Psoas muscle (tissue), 8 donors: ENCODE measurements around the gene ALAD. TPM values are rescaled to one million over a fixed set of nuclear protein-coding genes. Genes with fewer than 3 reads are reported as not detected.

Experiments
- ATAC-seq, 4 donors: fragments of 200-7000 bp; cut with Tn5 transposase; one replicate each; pipeline ENCODE4 v1.9.1; 2020; ENCODE audit warnings: moderate library complexity in 3 of 4, mild to moderate bottlenecking in 2 of 4
- DNase-seq, 2 donors: peaks; one replicate each; pipeline ENCODE4 v3.0.0-alpha.2; 2020
- H3K27ac ChIP-seq: fragments of 200-600 bp; one replicate; pipeline ENCODE4 v1.8.0; 2022
- H3K27me3 ChIP-seq, 3 donors: fragments of 200-600 bp in 1 of 3; one replicate each; pipeline versions ENCODE4 v1.6.1 to v1.8.0; 2013 to 2022; ENCODE audit warnings: low read length in 2 of 3, mild to moderate bottlenecking in 2 of 3, moderate library complexity in 1 of 3; ENCODE audit not compliant: insufficient read depth in 3 of 3
- H3K36me3 ChIP-seq, 2 donors: fragments of 200-600 bp in 1 of 2; one replicate each; pipeline versions ENCODE4 v1.6.1 to v1.8.0; 2013 to 2022; ENCODE audit warnings: low read depth in 1 of 2, mild to moderate bottlenecking in 1 of 2, moderate library complexity in 1 of 2; ENCODE audit not compliant: insufficient read depth in 1 of 2
- H3K4me1 ChIP-seq: fragments of 200-600 bp; one replicate; pipeline ENCODE4 v1.8.0; 2022
- H3K4me3 ChIP-seq: fragments of 200-600 bp; one replicate; pipeline ENCODE4 v1.8.0; 2022; ENCODE audit warnings: mild to moderate bottlenecking
- H3K9me3 ChIP-seq: fragments of 200-600 bp; one replicate; pipeline ENCODE4 v1.8.0; 2022
- CTCF ChIP-seq: fragments of 200-600 bp; IDR thresholded peaks from one replicate; pipeline ENCODE4 v1.8.0; 2022; ENCODE audit warnings: antibody characterized with exemption
- WGBS, 3 donors: extraction: QIAGEN DNeasy Blood & Tissue Kit; methylation state at CpG; one replicate each; pipeline versions ENCODE4 v1.1.6 to v1.1.7; 2013; 5-methylcytosine and 5-hydroxymethylcytosine counted together
- intact Hi-C, 2 donors: fragments of 100-400 bp; cut with DNase I; formaldehyde crosslinking; loops; one replicate each; pipeline versions ENCODE4 v1.11.0 to v1.14.2; 2022
- polyA plus RNA-seq, 3 donors: library from polyadenylated mRNA; stranded (reverse); fragments of 200-250 nt; gene quantifications; one replicate each; pipeline ENCODE4 v1.2.3, GENCODE V29; 2013
- total RNA-seq, 4 donors: library from RNA; stranded (reverse); fragmentation: NEBNext Ultra II Directional in 2 of 4; extraction: Animal tissue kit (Norgen Biotek cat#: 25700) in 2 of 4; gene quantifications; one replicate each; pipeline versions ENCODE4 v1.2.1 to v1.2.4, GENCODE V29; 2021 to 2023
- donor health status: healthy with polysubstance abuse.
- donor health status: DM: no; HTN: no; CAD: no; lungs with moderate emphysema.
- donor health status: Bipolar disorder and iron deficiency.
- donor health status: healthy.
- donor health status: DM: yes; HTN: yes; CAD: no.
- donor health status: DM: no; HTN: no; CAD: no.
- donor health status: DM: no; HTN: no; CAD: no.
- donor health status: DM: yes; HTN: yes; CAD: no.

Gene ALAD
- total and polyA plus RNA-seq, 7 donors: 13.1 to 43.1 (median 17.3) TPM

GRCh38 chr9:113436728-113437515 lies 35.8 kb upstream of the ALAD start:
- no peaks in the 10 kb centered on the region for H3K36me3 ChIP-seq
- no peaks in the 10 kb centered on the region for H3K4me1 ChIP-seq
- intact Hi-C loops: no loop called here
- H3K4me3 ChIP-seq: no peak overlapping the region
- no peak overlapping the region for H3K27ac ChIP-seq
- 76 to 77% (median 77%) methylated on average over 4 of the region's 4 CpGs for WGBS, 3 donors
- TF ChIP-seq CTCF: no peak
- H3K27me3 ChIP-seq: no peaks in the 10 kb centered on the region
- ATAC-seq (no peak), DNase-seq (no peak)
- no peaks in the 10 kb centered on the region for H3K9me3 ChIP-seq

- Histone ChIP-seq H3K9me3 (no peaks in the 10 kb centered on the region), H3K4me1 (no peaks in the 10 kb centered on the region), H3K27me3 (no peaks in the 10 kb centered on the region), H3K36me3 (no peaks in the 10 kb centered on the region), H3K27ac (no peak overlapping the region), H3K4me3 (no peak overlapping the region)
- intact Hi-C loops: no loop called here
- DNase-seq: no peak
- ATAC-seq: no peak
- no peak for TF ChIP-seq CTCF
Measured at GRCh38 chr9:113431191-113431590, 30.1 kb upstream of the ALAD start.

- TF ChIP-seq CTCF: no peak
- H3K27me3 ChIP-seq: no peaks in the 10 kb centered on the region
- H3K36me3 ChIP-seq: no peaks in the 10 kb centered on the region
- H3K4me1 ChIP-seq: no peaks in the 10 kb centered on the region
- H3K27ac ChIP-seq: no peak overlapping the region
- no peak overlapping the region for H3K4me3 ChIP-seq
- 86 to 91% (median 91%) methylated on average over 1 of the region's 1 CpG for WGBS, 3 donors
- ATAC-seq (no peak), DNase-seq (no peak)
- no peaks in the 10 kb centered on the region for H3K9me3 ChIP-seq
- intact Hi-C loops: no loop called here
Measured at GRCh38 chr9:113428062-113428615, 27.1 kb upstream of the ALAD start.

GRCh38 chr9:113427629-113428028 lies 26.5 kb upstream of the ALAD start:
- Histone ChIP-seq H3K4me3 (no peak overlapping the region), H3K27ac (no peak overlapping the region), H3K36me3 (no peaks in the 10 kb centered on the region), H3K4me1 (no peaks in the 10 kb centered on the region), H3K27me3 (no peaks in the 10 kb centered on the region), H3K9me3 (no peaks in the 10 kb centered on the region)
- intact Hi-C loops: no loop called here
- 92 to 98% (median 97%) methylated on average over 2 of the region's 2 CpGs for WGBS, 3 donors
- no peak for ATAC-seq
- DNase-seq: no peak
- TF ChIP-seq CTCF: no peak
